Activated T-helper 9 cell treated with anti-CD3 and anti-CD28 coated beads, Interleukin-2, amount 50 U/mL, for 16 hours (primary cell): ENCODE results near the gene MTRR.
A peak's percentile ranks its signal among the peaks of the same experiment; 100 is the strongest.
"Not testable (repeated sequence)": the region's sequence is repeated elsewhere in the genome, so short reads cannot be mapped to it uniquely, and the experiment has no call there.

Experiments used
- DNase-seq: peaks from one replicate; pipeline ENCODE4 v3.0.0-alpha.2; 2020; ENCODE audit warnings: low read depth

Gene MTRR

GRCh38 chr5:7897014-7897600, 28.2 kb downstream of the MTRR start:
- DNase-seq, result peak; percentile 15

- no peak for DNase-seq
These were observed 33.3 kb downstream of the MTRR start for GRCh38 chr5:7902201-7902600.

DNA sequence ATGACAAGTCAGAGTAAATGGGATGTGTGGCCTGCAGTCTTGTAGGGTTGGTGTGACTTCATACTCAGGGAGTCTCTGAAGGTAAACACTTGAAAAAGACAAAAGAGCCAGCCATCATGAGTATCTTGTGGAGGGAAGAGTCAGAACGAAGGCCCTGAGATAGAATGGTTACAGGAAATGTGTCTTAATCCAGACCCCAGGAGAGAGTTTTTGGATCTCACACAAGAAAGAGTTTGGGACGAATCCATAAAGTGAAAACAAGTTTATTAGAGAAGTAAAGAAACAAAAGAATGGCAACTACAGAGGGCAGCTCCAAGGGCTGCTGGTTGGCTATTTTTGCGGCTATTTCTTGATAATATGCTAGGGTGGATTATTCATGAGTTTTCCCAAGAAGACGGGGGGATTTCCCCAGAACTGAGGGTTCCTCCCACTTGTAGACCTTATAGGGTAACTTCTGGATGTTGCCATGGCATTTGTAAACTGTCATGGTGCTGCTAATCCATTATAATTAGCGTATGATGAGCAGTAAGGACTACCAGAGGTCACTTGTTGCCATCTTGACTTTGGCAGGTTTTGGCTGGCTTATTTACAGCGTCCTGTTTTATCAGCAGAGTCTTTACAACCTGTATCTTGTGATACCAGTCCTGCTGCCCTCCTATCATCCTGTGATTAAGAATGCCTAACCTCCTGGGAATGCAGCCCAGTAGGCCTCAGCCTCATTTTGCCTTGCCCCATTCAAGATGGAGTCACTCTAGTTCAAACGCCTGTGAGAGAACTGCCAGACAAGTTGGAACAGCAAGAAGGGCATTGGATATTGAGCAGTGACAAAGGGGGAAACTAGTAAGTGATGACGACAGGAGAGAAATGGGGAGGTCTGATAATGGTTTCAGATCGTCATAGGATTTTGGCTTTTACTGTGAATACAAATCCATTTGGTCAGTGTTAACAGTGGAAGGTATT, 34.0 kb downstream of the MTRR start:
- no peak for DNase-seq

DNA sequence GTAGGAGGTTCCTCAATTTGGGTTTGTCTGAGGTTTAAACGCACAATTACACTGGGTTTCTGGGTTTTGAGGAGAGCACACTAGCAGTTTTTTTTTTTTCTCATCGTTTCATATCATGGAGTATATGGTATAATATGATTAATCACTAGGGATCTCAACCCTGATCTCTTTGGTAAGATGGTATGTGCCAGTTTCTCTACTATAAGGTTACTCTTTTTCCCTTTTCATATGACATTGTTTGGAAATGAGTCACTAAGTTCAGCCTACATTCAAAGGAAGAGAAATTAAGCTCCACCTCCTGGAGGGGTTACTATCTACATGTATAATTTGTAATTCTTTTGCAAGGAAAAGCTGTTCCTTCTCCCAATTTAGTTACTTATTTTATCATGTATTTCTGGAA, 35.2 kb downstream of the MTRR start:
- DNase-seq, result no peak

DNA sequence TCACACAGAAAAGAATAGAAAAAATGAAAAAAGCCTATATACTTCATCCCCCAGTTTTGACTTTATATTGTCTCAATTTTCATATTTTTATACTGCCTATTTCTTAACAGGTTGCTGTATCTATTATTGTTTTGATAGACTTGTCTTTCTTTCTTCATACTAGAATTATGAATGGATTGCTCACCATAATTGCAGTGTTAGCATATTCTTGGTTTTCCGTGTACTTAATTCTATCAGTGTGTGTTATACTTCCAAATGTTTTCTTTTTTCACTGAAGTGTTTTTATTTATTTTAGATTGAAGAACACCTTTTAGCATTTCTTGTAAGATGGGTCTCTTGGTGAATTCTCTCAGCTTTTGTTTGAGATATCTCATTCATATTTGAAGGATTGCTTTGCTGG, 38.7 kb downstream of the MTRR start:
- no peak for DNase-seq

DNA sequence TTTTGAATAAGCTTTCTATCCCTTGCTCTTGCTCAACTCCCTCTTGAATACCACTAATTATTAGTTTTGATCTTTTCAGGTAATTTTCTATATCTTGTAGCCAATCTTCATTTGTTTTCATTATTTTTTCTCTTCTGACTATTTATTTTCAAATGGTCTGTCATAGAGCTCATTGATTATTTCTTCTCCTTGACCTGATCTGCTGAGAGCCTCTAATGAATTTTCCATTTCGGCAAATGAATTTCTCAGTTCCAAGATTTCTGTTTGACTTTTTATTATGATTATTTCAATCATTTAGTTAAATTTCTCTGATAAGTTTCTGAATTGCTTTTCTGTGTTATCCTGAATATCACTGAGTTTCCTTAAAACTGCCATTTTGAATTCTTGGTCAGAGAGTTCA, 39.4 kb downstream of the MTRR start:
- DNase-seq, result no peak

DNA sequence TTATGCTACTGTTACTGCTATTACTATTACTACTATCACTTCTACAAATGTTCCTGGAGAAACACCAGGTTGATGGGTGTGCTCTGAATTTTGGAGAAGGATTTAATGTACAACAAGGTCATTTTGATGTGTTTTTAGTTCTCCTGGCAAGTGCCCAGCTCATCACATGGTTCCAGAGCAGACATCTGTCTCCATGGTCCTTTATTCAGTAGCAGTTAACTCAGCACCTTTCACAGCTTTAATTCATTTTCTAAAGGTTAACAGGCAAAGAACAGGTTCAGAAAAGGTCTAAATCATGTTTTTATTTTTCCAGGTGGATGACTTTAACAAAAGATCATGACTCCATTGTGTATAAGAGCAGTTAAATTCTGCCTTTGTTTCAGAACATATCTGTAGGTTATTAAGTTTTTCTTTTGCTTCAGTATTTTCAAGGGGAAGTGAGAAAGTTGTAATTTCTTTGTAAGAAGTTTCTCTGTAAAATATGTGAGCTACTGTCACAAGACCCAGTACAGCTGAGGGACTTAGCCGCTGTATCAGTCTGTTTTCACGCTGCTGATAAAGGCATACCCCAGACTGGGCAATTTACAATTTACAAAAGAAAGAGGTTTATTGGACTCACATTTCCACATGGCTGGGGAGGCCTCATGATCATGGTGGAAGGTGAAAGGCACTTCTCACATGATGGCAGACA, 41.9 kb downstream of the MTRR start:
- DNase-seq, result no peak

GRCh38 chr5:7911429-7911771, 42.5 kb downstream of the MTRR start:
- not testable (repeated sequence) for DNase-seq

- DNase-seq, result no peak
These were observed 47.3 kb downstream of the MTRR start for GRCh38 chr5:7916171-7916804.

DNA sequence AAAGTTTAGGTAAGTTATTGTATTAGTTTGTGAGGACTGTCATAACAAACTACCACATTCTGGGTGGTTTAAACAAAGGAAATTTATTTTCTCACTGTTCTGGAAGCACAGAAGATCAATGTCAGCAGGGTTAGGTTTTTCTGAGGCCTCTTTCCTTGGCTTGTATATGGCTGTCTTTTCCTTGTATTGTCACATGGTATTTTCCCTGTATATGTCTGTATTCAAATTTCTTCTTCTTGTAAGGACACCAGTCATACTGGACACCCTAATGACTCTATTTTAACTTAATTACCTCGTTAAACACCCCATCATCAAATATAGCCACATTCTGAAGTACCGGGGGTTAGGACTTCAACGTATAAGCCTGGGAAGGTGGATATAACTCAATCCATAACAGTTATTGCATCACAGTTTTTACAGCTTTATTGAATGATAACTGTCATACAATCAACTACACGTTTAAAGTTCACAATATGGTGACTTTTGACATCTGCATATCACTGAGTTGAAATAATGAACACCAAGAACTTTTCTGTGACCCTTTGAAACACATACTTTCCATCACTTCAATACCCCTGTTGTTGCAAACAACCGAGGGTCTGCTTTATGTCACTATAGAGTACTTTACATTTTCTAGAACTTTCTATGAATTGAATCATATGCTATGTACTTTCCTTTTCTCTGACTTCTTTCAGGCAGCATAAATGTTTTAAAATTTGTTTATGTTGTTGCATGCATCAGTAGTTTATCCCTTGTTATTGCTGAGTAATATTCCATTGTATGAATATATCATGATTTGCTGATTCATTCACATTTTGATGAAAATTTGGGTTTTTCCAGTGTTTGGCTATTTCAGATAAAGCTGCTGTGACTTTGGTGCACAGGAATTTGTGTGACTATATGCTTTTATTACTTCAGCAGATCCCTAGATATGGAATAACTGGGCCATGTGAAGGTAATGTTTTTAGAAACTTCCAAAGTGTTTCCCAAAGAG, 48.5 kb downstream of the MTRR start:
- no peak for DNase-seq

DNA sequence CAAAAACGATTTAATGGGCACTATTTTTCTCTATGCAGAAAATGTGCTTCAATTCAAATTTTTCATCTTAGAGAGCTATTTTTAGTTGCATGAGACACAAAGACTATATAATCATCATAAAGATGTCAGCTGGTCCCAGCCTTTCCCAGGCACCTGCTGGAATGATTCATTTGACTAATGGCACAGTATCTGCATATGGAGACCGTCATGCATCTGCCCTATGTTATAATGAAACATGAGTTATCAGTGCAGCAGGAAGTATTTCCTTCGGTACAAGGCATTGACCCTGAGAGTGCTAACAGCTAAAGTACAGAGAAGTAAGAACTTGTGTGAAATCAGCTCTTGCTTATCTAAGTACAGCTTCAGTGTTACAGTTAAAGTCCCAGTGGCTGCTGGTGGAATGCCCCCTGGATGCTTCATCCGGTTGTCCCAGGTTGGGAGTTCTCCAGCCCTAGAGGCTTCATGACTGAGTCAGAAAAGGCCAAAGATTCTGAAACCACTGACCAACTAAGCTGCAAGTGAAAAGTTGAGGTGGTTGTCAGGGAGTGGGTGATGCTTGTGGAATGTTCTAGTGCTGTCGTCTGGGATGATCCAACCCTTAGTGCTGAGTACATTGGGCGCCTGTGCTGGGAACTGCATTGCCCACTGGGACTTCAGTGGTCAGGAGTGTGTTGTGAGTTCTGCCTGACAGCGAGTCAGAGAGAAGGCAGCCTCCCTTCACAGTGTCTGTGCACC, 57.2 kb downstream of the MTRR start:
- DNase-seq, result no peak

DNA sequence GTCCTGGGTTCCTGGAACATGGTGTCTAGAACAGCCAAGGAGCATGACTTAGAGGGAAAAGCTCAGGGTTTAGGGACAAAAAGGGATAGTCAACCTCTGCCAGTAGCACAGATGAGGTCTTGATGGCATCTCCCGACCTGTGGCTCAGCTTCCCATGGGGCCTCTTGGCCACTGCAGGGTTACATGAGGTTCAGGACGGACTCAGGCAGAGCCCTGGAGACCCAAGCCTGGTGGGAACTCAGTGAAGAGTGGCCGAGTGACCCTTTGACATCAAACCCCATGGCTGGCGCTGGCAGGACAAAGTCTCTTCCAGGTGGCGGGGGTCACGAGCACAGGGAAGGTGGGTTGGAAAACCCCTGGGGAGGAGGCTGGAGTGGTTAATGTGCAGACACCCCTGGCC, 57.8 kb downstream of the MTRR start:
- DNase-seq, result no peak

- no peak for DNase-seq
These were observed 58.8 kb downstream of the MTRR start for GRCh38 chr5:7927466-7928375.

DNA sequence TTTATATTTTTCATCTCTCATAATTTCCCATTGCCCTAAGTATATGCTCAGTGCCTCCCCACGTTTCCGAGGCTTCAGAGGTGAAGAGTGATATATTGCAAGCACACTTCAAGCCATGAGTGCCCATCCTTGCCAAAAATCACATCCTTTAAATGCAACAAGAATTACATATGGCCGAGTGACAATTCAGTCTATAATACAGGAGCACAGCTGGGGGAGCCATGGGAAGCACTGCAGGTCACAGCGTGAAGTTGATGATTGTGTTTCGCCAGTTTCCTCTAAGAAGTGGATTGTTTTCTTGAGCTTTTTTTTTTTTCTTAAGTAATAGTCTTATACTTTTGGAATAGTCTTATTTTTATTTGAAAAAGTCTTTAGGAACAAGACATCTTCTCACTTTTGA, 61.1 kb downstream of the MTRR start:
- DNase-seq, result no peak

GRCh38 chr5:7941692-7942091, 72.7 kb downstream of the MTRR start:
- no peak for DNase-seq

DNA sequence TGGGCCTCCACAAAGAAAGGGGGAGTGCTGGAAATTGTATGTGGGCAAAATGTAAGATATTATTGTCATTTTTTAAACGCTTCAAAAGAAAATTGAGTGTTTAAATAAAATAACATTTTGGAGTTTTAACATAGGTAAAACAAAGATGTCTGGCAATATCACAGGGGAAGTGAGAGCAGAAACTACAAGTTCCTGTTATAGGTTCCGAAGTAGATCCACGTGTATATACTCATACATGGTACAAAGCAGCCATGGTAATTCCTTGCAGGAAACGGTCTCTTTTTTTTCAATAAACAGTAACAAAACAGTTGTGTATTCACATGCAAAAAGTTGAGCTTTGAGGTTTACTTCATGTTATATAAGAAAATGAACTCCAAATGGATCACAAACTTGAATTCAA, 78.4 kb downstream of the MTRR start:
- no peak for DNase-seq
